GM12891 (cell line): ENCODE measurements around the gene SMG7.

Experiments
- PAX5 ChIP-seq: IDR thresholded peaks from 2 replicates; pipeline ENCODE4 v1.6.1; 2011; ENCODE audit warnings: low read length, moderate library complexity, mild to moderate bottlenecking; ENCODE audit not compliant: insufficient read depth, severe bottlenecking
- POLR2A ChIP-seq: IDR thresholded peaks from 2 replicates; pipeline ENCODE4 v1.6.1; 2011; ENCODE audit warnings: low read depth, low read length, control low read depth
- POLR2AphosphoS5 ChIP-seq: IDR thresholded peaks from 2 replicates; pipeline ENCODE4 v1.6.1; 2011; ENCODE audit warnings: low read depth, low read length, control low read depth
- POU2F2 ChIP-seq: IDR thresholded peaks from 2 replicates; pipeline ENCODE4 v1.6.1; 2011; ENCODE audit warnings: low read depth, mild to moderate bottlenecking, control low read depth, low read length, moderate library complexity
- SPI1 ChIP-seq: IDR thresholded peaks from 2 replicates; pipeline ENCODE4 v1.6.1; 2011; ENCODE audit warnings: low read depth, low read length, control low read depth
- TAF1 ChIP-seq: IDR thresholded peaks from 2 replicates; pipeline ENCODE4 v1.6.1; 2011; ENCODE audit warnings: low read depth, low read length, control low read depth

- TF ChIP-seq POLR2A (no peak), POLR2AphosphoS5 (no peak), TAF1 (no peak), SPI1 (no peak), PAX5 (no peak), POU2F2 (no peak)
Measured at GRCh38 chr1:183461350-183461749, 10.9 kb upstream of the SMG7 start.
